Activated CD4-positive, alpha-beta T cell treated with anti-CD3 and anti-CD28 coated beads, Interleukin-2, Interleukin-4, amounts not matched to agents 100 ng/mL and 50 ng/mL, durations not matched to agents 16 hours and 8 hours (primary cell): ENCODE data around the gene EPN3.
A peak's percentile ranks its signal among the peaks of the same experiment; 100 is the strongest.

ENCODE experiments used
- DNase-seq: peaks from one replicate; pipeline ENCODE4 v3.0.0-alpha.2; 2020; ENCODE audit warnings: low spot score

EPN3 gene

DNA sequence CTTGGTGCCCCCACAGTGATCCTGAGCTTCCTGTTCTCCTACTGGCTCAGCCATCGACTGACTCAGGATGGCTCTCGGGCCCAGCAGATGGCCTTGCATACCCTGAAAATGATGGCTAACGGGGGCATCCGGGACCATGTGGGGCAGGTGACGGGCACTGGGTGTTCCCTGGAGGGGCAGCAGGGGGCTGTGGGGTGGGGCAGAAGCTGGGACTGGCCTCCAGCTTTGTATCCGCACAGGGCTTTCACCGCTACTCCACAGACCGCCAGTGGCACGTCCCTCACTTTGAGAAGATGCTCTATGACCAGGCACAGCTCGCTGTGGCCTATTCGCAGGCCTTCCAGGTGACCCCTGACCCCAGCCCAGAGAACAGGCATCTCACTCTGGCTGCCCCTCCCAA is 17.4 kb downstream of the EPN3 start:
- DNase-seq = no peak

DNA sequence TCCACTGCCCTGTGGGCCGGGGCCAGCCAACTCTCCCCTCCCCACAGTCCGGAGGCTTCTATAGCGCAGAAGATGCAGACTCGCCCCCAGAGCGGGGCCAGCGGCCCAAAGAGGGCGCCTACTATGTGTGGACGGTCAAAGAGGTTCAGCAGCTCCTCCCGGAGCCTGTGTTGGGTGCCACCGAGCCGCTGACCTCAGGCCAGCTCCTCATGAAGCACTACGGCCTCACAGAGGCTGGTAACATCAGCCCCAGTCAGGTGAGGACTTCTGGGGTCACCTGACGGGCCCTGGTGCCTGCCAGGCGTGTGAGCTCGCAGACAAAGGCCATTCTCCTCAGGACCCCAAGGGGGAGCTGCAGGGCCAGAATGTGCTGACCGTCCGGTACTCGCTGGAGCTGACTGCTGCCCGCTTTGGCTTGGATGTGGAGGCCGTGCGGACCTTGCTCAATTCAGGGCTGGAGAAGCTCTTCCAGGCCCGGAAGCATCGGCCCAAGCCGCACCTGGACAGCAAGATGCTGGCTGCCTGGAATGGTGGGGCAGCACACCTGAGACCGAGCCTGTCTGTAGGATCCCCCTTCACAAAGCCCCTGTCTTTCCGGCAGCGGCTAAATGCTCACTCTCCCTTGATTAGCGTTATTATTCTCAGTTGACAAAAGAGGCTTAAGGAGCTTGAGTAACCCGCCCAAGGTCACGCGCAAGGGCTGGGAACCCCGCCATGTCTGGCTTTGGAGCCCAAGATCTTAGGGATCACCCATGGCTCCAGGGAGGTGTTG is 18.3 kb downstream of the EPN3 start:
- DNase-seq = no peak

DNA sequence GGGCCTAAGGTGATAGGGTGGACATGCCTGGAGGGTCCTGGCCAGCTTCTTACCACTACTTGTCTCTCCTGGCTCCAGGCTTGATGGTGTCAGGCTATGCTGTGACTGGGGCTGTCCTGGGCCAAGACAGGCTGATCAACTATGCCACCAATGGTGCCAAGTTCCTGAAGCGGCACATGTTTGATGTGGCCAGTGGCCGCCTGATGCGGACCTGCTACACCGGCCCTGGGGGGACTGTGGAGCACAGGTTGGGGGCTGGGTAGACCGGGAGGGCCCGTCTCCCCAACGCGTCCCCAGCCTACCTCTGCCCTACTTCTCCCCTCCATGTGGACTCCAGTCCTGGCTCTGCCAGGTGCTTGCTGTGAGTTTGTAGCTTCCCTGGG is 18.9 kb downstream of the EPN3 start:
- DNase-seq = no peak

DNA sequence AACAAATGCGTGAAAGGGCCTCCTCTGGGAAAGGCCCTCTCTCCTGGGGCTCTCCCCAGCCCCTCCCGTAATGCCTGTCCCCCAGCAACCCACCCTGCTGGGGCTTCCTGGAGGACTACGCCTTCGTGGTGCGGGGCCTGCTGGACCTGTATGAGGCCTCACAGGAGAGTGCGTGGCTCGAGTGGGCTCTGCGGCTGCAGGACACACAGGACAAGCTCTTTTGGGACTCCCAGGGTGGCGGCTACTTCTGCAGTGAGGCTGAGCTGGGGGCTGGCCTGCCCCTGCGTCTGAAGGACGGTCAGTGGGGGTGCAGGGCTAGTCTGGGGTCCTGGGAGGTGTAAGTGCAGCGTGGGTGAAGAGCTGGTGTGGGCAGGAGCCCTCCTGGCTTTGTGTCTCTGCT is 19.3 kb downstream of the EPN3 start:
- DNase-seq = no peak

DNA sequence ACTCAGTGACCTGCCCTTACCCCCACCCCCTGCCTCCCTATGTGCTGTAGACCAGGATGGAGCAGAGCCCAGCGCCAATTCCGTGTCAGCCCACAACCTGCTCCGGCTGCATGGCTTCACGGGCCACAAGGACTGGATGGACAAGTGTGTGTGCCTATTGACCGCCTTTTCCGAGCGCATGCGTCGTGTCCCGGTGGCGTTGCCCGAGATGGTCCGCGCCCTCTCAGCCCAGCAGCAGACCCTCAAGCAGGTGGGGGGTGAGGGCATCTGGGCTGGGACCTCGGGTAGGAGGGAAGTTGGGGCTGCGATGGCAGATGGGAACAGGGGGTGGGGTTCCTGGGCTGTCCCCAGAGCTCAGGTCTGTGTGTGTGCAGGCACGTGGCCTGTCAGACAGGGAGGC is 21.7 kb downstream of the EPN3 start:
- DNase-seq = no peak

DNA sequence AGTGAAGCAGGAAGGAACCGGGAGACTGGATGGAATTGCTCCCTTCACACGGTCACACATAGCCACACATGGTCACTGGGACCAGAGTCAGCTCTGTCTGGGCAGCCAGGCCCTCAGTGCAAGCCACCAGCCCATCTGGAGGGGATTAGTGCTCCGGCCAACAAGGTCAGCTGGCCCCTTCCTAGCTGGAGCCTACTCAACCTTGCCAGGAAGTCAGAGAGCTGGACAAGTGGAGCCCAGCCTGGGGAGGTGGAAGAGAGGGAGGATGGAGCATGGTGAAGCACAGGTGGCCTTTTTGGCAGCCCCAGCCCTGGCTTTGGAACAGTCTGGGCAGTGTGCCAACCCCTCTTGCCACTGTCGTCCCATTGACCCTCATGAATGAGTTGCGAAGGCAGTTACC is 24.3 kb downstream of the EPN3 start:
- DNase-seq = no peak

DNA sequence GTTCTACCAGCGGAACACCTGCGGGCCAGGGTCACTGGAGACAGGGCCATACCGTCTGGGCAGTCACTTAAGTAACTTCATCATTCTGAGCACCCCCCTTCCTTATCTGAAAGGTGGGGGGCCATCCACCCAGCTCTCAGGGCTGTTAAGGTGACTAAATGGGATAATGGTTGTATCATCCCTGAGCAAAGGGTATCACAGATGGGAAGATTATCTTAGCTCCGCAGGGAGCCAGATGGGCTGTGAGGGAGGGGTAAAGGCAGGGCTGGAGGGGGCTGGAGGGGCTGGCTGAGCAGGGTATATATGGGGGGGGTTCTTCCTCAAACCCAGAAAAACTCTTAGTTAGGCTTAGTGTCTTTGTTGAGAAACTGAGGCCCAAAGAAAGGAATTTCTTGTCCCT is 25.1 kb downstream of the EPN3 start:
- DNase-seq = no peak

DNA sequence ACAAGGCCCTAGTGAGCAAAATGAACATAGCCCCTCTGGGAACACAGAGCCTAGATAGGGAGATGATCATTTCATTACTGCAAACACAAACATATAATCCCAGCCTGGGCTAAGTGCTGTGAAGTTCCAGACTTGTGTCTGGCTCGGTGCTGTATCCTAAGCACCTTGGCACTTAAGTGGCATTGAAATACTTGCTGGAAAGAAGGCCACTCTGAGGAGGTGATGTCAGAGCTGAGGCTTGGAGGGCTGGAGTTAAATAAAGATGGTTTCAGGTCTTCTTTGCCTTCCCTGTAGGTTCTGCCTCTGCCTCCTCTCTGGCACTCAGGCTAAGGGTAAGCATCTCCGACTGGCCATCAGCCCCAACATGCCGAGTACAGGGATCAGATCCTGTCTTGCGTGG is 25.6 kb downstream of the EPN3 start:
- no peak for DNase-seq

DNA sequence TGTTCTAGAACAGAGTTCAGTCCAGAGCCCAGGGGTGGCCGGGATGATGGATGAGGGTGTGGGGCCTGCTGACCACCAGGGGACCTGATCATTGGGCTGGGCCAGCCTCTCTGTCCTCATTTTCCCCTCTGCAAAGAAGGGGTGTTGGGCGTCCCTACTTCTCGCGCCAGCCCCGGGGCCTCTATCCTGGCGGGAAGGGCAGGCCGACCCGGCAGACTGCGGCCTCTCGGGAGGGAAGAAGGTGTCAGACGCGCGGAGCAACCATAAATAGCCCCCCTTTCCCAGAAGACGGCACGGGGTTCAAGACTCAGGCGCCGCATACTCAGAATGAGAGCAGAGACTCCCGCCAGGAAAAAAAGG is 26.0 kb downstream of the EPN3 start:
- DNase-seq = no peak

DNA sequence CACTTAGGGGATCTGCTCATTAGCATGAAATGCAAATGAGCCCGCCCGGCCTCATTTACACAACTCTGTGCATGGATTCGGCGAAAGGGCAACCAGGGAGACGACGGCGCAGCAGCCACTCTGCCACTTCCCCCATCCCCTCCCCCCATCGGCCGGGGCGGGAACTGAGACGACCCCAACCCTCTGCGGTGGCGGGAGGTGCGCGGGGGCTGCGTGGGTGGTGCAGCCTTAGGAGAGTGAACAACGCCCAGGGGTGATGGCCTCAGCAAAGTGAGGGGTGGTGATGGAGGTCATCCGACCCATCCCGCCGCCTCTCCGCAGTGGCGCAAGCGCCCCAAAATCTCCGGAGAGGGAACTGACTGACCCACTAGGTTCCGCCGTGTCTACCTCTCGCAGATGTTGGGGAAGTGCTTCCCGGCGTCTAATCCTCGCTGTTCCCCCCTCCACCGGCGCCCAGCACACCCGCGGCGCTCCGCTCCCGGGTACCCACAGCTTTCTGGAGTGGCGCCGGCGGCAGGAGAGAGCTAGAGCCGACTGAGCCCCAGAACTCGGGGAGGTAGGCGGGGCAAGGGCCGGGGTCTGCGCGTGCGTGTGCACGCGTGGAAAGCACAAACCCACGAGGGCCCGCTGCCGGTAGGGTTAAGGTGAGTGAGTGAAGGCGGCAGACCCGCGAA is 26.5 kb downstream of the EPN3 start:
- no peak for DNase-seq

DNA sequence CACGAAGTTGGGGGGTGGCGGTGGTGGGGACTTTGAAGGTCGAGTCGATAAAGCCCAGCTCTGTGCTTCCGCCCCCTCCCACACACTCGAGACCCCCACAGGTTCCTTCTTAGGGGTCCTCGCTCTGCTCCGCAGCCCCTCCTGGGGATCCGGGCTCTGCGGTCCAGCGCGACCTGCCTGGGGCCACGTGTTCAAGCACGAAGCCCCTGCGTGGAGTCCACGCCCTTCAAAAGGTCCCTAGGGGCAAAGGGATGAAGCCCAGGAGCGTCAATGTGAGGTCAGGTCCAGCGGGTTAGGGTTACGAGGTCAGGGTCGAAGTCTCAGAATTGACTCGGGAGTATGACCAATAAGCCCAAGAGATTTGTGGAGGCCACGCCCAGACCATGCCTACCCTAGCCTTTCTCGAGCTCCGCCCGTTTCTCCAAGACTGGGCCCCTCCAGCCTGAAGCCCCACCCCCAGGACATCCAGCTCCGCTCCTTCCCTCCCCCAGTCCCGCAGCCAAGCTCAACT is 27.2 kb downstream of the EPN3 start:
- DNase-seq = peak; percentile 19

DNA sequence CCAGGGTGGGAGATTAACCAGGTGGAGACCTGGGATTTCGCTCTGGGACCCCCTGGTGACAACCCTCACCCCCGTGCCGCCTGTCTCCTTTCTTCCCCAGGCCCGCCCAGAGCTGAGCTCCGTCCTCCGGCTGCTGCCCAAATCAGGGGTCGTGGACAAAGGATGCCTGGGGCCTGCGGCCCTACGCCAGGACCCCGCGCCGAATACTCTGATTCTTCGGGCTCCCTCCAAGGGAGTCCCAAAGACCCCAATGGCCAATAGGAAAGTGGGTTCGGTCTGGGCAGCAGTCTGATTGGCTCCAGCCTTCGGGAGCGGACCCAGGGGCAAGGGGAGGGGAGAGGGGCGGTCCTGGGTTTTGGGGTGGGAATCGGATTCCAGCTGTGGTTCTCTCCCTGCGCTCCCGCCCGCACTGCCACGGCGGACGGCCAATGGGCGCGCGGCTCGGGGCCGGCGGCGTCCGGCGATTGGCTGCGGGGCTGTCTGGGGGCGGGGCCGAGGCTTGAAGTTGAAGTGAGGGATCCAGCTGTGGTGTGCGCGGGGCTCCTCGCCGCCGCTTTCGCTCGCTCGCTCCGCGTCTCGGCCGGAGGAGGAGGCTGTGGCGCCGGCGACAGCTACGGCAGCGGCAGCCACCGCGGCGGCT is 27.8 kb downstream of the EPN3 start, which contains the start of gene CACNA1G:
Gene CACNA1G (plus strand): TSS at position 531 of the 640 bp plus-strand sequence. CDS start 745 bp downstream, outside the sequence.
- DNase-seq = peak; percentile 83

DNA sequence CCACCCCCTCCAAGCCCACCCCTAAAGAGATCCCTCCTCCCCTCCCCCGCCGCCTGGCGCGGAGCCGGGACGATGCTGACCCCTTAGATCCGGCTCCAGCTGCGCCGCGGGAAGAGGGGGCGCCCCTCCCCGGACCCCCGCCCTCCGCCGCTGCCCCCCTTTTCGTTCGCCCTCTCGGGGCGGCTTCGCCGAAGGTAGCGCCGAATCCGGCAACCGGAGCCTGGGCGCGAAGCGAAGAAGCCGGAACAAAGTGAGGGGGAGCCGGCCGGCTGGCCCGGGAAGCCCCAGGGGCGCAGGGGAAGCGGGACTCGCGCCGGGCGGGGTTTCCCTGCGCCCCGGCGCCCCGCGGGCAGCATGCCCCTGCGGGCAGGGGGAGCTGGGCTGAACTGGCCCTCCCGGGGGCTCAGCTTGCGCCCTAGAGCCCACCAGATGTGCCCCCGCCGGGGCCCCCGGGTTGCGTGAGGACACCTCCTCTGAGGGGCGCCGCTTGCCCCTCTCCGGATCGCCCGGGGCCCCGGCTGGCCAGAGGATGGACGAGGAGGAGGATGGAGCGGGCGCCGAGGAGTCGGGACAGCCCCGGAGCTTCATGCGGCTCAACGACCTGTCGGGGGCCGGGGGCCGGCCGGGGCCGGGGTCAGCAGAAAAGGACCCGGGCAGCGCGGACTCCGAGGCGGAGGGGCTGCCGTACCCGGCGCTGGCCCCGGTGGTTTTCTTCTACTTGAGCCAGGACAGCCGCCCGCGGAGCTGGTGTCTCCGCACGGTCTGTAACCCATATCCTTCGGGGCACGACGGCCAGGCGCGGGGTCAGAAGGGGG is 28.6 kb downstream of the EPN3 start:
- DNase-seq = no peak

DNA sequence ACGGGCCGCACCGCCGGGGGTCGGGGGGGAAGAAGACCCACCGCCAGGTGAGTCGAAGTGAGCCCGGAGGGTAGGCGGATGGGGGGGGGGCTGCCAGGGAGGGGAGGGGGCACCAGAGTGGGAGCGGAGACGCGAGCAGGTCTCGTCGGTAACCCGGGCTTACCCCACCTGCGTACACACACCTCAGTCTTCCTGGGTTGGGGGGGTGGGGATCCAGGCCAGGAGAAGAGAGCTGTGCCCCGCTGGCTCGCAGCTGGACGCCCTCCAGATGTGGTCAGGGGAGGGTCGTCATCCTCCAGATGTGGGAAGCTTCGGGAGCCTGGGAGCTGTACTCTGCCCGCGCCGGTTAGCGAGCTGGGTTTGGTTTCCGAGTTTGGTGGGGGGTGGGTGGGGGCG is 29.2 kb downstream of the EPN3 start:
- no peak for DNase-seq

DNA sequence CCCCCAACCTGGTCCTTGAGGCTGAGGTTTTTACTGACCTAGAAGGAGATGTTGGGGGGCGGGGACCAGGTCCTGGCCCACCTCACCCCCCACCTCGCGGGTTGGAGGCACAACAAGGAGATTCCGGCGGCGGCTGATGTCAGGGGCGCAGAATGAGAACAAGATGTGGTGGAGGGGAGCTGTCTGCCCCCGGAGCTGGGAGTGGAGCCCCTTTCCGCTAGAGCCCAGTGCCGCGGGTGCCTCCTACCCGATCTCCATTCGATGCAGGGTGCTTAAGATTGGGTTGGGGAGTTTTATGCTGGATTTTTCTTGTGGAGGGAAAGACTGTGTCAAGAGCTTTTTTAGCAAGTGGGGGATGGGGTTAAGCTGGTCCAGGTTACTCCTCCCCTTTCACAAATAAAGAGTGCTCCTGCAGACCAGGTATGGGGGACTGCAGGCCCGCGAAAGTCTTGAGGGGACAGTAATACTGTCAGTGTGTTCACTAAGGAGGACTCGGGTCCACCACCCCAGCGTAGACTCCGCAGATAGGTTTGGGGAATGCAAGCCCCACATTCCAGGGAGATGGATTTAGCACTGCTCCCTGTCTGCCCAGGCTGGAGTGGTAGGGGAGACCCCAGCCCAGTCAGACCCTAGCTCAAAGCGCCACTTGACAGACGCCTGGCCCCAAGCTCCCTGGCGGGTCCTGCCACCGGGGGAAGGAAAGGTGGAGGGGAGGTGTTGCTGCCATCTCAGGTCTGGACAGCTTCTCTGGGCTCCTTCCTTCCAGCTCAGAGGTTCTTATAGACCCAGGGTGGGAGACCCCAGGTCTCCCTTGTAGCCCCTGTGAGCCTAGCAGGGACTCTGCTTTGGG is 29.9 kb downstream of the EPN3 start:
- no peak for DNase-seq

DNA sequence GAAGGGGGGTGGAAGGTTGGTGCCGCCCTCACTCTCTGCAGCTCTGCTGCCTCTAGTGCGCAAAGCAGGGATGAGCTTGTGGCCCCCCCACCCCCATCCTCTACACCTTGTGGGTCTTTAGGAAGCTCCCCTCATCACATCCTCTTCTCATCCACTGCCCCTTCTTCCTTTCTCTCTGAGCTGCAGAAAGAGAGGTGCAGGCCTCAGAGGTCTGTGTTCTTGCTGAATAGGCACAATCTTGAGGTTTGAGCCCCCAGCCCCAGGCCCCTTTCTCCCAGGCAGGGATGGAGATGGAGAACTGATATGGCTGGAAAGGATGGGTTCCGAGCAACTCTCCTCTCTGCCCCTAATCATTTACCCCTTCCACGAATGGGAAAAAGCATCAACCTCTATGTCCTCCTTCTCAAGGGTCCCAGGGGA is 30.6 kb downstream of the EPN3 start:
- no peak for DNase-seq

DNA sequence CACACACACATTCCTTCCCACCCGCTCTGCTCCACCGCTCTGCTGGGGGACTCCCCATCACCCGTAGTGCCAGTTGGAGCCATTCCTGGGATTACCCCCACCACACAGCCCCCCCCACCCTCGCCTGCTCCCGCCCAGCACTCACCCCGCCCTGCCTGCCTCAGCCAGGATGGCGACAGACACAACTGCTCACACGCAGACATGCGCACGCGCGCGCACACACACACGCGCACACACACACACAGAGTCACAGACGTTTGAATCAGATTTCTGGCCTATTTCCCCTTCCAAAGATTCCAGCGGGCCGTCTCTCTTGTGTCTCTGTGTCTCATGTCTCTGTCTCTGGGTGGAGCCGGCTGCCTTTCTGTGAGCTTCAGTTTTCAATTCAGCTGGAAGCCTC is 32.4 kb downstream of the EPN3 start:
- DNase-seq = no peak

DNA sequence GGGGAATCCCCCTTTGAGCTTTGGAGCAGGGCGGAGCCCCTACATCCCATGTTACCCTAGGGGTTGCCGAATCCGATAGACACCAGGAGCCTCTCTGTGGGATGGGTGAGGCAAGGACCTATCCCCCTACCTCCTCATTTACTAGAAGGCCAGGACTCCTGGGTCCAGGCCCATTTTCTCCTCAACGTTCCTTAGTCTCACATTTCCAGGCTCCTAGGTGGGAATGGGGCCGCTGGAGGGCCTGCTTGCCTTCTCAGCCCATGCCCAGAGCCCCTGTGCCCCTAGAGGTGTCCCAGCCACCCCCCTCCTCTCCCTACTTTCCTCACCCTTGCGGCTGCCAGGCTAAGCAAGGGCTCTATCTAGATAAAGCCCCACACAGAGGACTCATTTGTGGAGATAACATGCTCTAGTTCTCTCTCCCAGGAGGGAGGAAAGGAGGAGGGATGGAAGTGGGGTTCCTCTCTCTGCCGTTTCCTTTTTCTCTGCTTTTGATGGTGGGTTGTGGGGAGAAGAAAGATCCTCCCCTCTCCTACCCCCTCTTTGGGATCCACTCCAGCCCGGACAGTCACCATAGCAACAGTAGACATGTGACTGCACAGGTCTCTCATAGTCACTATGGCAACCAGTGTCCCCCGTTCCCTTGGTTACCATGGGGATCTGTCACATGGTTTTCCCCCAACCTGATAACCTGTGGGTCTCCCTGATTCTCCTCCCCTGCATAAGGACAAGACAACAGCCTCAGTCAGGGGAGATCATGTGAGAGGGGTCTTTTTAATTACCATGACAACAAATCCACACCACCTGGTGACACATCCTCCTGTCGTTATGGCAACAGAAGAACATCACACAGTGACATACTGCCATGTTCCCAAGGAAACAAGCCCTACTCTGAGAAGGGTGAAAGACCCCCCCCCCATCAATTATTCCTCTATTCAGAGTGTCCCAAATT is 33.1 kb downstream of the EPN3 start:
- no peak for DNase-seq

DNA sequence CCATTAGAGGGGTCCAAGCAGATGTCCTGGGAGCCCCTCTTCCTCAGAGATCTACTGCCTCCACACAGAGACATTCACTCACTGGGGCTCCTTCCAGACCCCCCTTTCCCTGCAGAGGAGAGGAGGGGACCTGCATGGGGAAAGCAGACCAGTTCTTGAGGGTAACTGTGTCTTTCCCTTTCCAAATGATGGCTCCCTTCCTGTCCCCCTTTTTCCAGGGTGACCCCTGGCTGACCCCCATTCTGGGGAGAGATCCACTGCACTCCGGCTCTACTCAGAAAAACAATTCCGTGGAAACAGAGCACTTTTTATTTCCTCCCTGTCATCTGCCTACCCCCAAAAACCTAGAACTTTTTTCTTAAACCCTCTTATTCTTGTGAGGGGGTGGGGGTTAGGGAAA is 34.4 kb downstream of the EPN3 start:
- DNase-seq = no peak

DNA sequence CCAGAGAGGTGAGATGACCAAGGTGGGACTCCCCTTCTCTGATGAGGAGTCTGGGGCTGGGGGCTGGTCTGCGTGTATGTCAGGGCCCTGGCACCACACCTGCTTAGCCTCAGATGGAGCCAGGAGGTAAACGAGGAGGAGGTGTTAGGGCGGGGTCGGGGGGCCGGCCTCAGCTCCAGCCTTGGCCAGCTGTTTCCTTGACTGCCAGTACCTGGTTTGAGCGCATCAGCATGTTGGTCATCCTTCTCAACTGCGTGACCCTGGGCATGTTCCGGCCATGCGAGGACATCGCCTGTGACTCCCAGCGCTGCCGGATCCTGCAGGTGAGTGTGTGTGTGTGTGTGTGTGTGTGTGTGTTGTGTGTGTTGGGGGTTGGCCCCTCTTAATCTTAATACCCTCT is 36.1 kb downstream of the EPN3 start:
- no peak for DNase-seq
